WERI-Rb-1 (cell line): ENCODE data around the gene PAGR1.
A peak's percentile ranks its signal among the peaks of the same experiment; 100 is the strongest.

Source experiments
- DNase-seq: peaks from one replicate; pipeline ENCODE4 v3.0.0-alpha.2; 2020
- H3K27ac ChIP-seq: fragments of 250-450 bp; sonication (Bioruptor Pico); 2 replicates; pipeline ENCODE4 v1.5.1; 2020; ENCODE audit warnings: mild to moderate bottlenecking, moderate library complexity
- H3K27me3 ChIP-seq: fragments of 250-450 bp; sonication (Bioruptor Pico); 2 replicates; pipeline ENCODE4 v1.5.1; 2021; ENCODE audit warnings: mild to moderate bottlenecking, low read depth, moderate library complexity; ENCODE audit not compliant: insufficient read depth, severe bottlenecking
- H3K36me3 ChIP-seq: fragments of 250-450 bp; sonication (Bioruptor Pico); 2 replicates; pipeline ENCODE4 v1.5.1; 2020; ENCODE audit warnings: mild to moderate bottlenecking, moderate library complexity
- H3K4me3 ChIP-seq: 2 replicates; pipeline ENCODE4 v1.5.1; 2011; ENCODE audit warnings: low read depth, mild to moderate bottlenecking, control low read depth, low read length
- H3K9me3 ChIP-seq: fragments of 250-450 bp; sonication (Bioruptor Pico); 2 replicates; pipeline ENCODE4 v1.5.1; 2021; ENCODE audit warnings: mild to moderate bottlenecking, moderate library complexity; ENCODE audit not compliant: severe bottlenecking
- CTCF ChIP-seq: IDR thresholded peaks from 2 replicates; pipeline ENCODE4 v1.5.1; 2011; ENCODE audit warnings: low read depth, mild to moderate bottlenecking, control low read depth, inconsistent platforms, low read length

PAGR1 gene

GRCh38 chr16:29807426-29808218, 8.3 kb upstream of the PAGR1 start:
- Histone ChIP-seq H3K27ac (peak overlapping the region; percentile 94), H3K4me3 (peak overlapping the region; percentile 78), H3K27me3 (no peaks in the 10 kb centered on the region), H3K9me3 (no peaks in the 10 kb centered on the region), H3K36me3 (peaks cover 58% of the 10 kb centered on the region)
- peak; percentile 85 for TF ChIP-seq CTCF
- peak; percentile 73 for DNase-seq

- peak overlapping the region; percentile 78 for H3K4me3 ChIP-seq
- H3K9me3 ChIP-seq = no peaks in the 10 kb centered on the region
- peak overlapping the region; percentile 94 for H3K27ac ChIP-seq
- H3K27me3 ChIP-seq = no peaks in the 10 kb centered on the region
- peaks cover 51% of the 10 kb centered on the region for H3K36me3 ChIP-seq
- DNase-seq = peak; percentile 53
- no peak for TF ChIP-seq CTCF
These were observed 7.6 kb upstream of the PAGR1 start for GRCh38 chr16:29808219-29808900.

- TF ChIP-seq CTCF = no peak
- Histone ChIP-seq H3K36me3 (peaks cover 43% of the 10 kb centered on the region), H3K27me3 (no peaks in the 10 kb centered on the region), H3K4me3 (peak overlapping the region; percentile 78), H3K27ac (peak overlapping the region; percentile 94), H3K9me3 (no peaks in the 10 kb centered on the region)
- no peak for DNase-seq
These were observed 6.8 kb upstream of the PAGR1 start for GRCh38 chr16:29809031-29809747.

GRCh38 chr16:29809850-29810698, 5.9 kb upstream of the PAGR1 start:
- no peak for TF ChIP-seq CTCF
- Histone ChIP-seq H3K27me3 (no peaks in the 10 kb centered on the region), H3K36me3 (peaks cover 34% of the 10 kb centered on the region), H3K9me3 (no peaks in the 10 kb centered on the region), H3K27ac (peak overlapping the region; percentile 94), H3K4me3 (peak overlapping the region; percentile 78)
- DNase-seq = peak; percentile 55

GRCh38 chr16:29810699-29811169, 5.2 kb upstream of the PAGR1 start:
- H3K27me3 ChIP-seq = no peaks in the 10 kb centered on the region
- H3K27ac ChIP-seq = peak overlapping the region; percentile 94
- H3K9me3 ChIP-seq = no peaks in the 10 kb centered on the region
- H3K36me3 ChIP-seq = peaks cover 32% of the 10 kb centered on the region
- no peak for DNase-seq
- H3K4me3 ChIP-seq = peak overlapping the region; percentile 78
- TF ChIP-seq CTCF = no peak
